ENCODE data around the gene RNF213. TPM values are rescaled to one million over a fixed set of nuclear protein-coding genes. Genes with fewer than 3 reads are reported as not detected.

Gene RNF213
- total RNA-seq, 1 donor from 2014 or later, result 47.3 TPM

DNA sequence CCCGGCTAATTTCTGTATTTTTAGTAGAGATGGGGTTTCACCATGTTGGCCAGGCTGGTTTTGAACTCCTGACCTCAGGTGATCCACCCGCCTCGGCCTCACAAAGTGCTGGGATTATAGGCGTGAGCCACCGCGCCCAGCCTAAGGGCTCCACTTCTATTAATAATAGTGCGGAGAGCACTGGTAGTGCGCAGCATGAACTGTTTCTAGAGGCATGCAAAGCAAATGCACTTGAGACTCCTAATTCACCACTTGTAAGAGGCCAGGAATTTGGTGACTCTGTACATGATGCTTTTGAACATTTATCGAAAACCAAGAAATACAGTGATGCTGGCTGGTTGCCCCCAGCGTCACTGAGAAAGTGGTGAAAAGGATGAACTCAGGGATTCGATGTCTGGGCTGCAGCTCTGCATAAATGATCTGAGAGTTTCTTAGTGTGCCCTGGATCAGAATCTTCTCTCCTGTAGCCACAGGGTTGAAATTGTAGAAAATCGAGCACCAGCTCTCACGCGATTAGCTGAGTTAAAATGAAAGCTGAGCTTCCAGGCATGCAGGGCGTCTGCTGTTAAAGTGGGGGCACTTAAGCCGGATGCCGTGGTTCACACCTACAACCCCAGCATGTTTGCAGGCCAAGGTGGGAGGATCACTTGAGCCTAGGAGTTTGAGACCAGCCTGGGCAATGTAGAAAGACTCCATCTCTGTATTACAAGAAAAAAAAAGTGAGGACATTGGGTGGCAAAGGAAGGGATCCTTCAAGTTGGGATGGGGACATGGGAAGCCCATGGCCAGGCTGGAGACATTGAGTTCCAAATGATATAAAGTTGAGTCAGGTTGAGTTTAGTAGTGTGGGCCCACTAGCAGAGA lies 4.8 kb downstream of the RNF213 start:
- TF ChIP-seq, protein P1, sequence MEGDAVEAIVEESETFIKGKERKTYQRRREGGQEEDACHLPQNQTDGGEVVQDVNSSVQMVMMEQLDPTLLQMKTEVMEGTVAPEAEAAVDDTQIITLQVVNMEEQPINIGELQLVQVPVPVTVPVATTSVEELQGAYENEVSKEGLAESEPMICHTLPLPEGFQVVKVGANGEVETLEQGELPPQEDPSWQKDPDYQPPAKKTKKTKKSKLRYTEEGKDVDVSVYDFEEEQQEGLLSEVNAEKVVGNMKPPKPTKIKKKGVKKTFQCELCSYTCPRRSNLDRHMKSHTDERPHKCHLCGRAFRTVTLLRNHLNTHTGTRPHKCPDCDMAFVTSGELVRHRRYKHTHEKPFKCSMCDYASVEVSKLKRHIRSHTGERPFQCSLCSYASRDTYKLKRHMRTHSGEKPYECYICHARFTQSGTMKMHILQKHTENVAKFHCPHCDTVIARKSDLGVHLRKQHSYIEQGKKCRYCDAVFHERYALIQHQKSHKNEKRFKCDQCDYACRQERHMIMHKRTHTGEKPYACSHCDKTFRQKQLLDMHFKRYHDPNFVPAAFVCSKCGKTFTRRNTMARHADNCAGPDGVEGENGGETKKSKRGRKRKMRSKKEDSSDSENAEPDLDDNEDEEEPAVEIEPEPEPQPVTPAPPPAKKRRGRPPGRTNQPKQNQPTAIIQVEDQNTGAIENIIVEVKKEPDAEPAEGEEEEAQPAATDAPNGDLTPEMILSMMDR (conservative IDR thresholded peaks at IDR 0.05), result no peak
- peak overlapping the region; percentile 29 for H3K27ac Mint-ChIP-seq
- H3K4me3 Mint-ChIP-seq, result no peak overlapping the region

DNA sequence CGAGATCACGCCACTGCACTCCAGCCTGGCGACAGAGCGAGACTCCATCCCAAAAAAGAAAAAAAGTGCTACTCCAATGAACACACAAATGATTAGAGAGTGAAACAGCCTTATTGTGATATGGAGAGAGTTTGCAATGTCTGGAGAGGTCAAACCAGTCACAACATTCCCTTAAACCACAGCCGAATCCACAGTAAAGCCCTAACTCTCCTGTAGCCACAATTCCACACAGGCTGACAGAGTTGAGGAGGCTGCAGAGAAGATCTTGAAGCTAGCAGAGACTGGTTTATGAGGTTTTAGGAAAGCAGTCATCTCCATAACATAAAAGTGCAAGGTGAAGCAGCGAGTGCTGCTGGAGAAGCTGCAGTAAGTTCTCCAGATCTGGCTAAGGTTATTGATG lies 6.7 kb downstream of the RNF213 start:
- DNase-seq (ENCODE audit: extremely low spot score, unreplicated experiment), result no peak
- TF ChIP-seq, protein P1 (conservative IDR thresholded peaks at IDR 0.05), result no peak
- no peak overlapping the region for H3K4me3 Mint-ChIP-seq

More for the DNA sequence above, 4.8 kb downstream of the RNF213 start:
- Mint-ChIP-seq H3K36me3 (peaks cover 4% of the 10 kb centered on the region), H3K27me3 (no peaks in the 10 kb centered on the region), H3K9me3 (no peaks in the 10 kb centered on the region), H3K4me1 (ENCODE audit: unreplicated experiment) (peaks cover 11% of the 10 kb centered on the region)
- no peak for DNase-seq (ENCODE audit: extremely low spot score, unreplicated experiment)

DNA sequence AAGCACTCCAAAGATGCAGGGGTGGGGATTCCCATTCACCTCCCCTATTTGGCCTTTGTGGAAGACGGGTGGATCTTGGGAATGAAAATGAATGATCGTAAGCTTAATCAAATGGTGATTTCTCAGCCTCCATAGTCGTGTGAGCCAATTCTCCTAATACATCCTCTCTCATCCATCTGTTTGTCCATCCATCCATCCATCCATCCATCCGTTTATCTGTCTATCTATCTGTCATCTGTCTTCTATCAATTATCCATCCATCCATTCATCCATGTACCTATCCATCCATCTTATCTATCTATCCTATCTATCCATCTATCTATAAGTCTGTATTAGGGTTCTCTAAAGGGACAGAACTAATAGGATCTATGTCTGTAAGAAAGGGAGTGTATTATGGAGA lies 7.8 kb downstream of the RNF213 start:
- H3K9me3 Mint-ChIP-seq, result peaks cover 4% of the 10 kb centered on the region
- peaks cover 4% of the 10 kb centered on the region for H3K4me1 Mint-ChIP-seq (ENCODE audit: unreplicated experiment)
- DNase-seq (ENCODE audit: extremely low spot score, unreplicated experiment), result no peak
- H3K27ac Mint-ChIP-seq, result no peak overlapping the region
- H3K27me3 Mint-ChIP-seq, result no peaks in the 10 kb centered on the region
- peaks cover 8% of the 10 kb centered on the region for H3K36me3 Mint-ChIP-seq
- no peak overlapping the region for H3K4me3 Mint-ChIP-seq
- TF ChIP-seq, protein P1 (conservative IDR thresholded peaks at IDR 0.05), result no peak

More for the DNA sequence above, 6.7 kb downstream of the RNF213 start:
- peaks cover 4% of the 10 kb centered on the region for H3K4me1 Mint-ChIP-seq (ENCODE audit: unreplicated experiment)
- peaks cover 4% of the 10 kb centered on the region for H3K9me3 Mint-ChIP-seq
- H3K27me3 Mint-ChIP-seq, result no peaks in the 10 kb centered on the region
- no peak overlapping the region for H3K27ac Mint-ChIP-seq
- peaks cover 8% of the 10 kb centered on the region for H3K36me3 Mint-ChIP-seq

DNA sequence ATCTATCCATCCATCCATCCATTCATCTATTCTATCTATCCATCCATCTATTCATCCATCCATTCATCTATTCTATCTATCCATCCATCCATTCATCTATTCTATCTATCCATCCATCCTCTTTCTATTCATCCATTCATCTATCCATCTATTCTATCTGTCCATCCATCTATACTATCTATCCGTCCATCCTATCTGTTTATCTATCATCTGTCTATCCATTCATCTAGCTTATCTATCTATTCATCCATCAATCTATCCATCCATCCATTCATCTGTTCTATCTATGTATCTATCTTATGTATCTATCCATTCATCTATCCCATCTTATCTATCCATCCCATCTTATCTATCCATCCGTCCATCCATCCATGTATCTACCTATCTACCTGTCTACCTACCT lies 8.8 kb downstream of the RNF213 start:
- Mint-ChIP-seq H3K9me3 (peaks cover 4% of the 10 kb centered on the region), H3K4me3 (no peak overlapping the region), H3K4me1 (ENCODE audit: unreplicated experiment) (peaks cover 4% of the 10 kb centered on the region), H3K27ac (no peak overlapping the region), H3K36me3 (peaks cover 12% of the 10 kb centered on the region), H3K27me3 (no peaks in the 10 kb centered on the region)
- no peak for DNase-seq (ENCODE audit: extremely low spot score, unreplicated experiment)
- TF ChIP-seq, protein P1 (conservative IDR thresholded peaks at IDR 0.05), result no peak

DNA sequence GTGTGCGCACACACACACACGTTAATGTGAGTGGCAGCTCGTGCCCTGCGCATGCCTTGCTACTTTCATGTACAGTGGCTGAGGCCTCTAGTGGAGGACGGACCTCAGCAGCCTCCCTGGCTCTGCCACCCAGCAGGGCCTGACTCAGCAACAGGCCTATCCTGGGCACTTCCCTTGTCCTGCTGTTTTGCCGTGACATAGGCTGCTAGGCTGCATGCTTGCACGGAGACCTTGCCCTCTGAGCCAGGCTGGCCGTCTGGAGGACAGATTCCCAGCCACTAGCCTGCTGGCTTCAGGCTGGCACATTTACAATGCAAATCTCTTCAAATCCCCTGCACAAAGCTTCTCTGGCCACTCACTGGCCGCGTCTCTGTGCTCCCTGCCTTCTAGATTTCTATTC lies 9.5 kb downstream of the RNF213 start:
- Mint-ChIP-seq H3K27me3 (no peaks in the 10 kb centered on the region), H3K36me3 (peaks cover 12% of the 10 kb centered on the region), H3K9me3 (peaks cover 4% of the 10 kb centered on the region), H3K4me3 (no peak overlapping the region), H3K4me1 (ENCODE audit: unreplicated experiment) (peaks cover 4% of the 10 kb centered on the region), H3K27ac (peak overlapping the region; percentile 9)
- TF ChIP-seq, protein P1 (conservative IDR thresholded peaks at IDR 0.05), result no peak
- DNase-seq (ENCODE audit: extremely low spot score, unreplicated experiment), result no peak

Data from type B pancreatic cell (in vitro differentiated cells).